Measurements from ENCODE around the gene FCSK.

Gene FCSK

DNA sequence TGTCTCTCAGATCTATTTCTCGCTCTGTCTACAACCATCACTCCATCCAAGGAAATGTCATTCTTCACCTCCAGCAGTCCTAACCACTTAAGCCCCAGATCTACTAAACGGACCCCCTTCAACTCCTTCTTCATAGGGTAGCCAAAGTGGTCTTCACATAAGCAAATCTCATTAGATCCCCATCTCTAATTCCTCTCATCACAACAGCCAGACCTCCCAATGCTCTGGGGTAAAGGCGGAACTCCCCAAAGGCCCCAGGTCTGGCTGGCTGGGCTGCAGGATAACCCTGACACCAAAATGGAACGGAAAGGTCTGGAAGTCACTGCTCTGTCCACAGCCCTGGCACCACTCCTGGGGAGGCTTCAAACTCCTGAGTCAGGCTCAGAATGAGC is 26.6 kb upstream of the FCSK start:
- H3K9me3 ChIP-seq (ENCODE audit: insufficient read depth, low read length), result no peaks in the 10 kb centered on the region
- H3K27me3 ChIP-seq (ENCODE audit: low read length), result no peaks in the 10 kb centered on the region
- peak overlapping the region; percentile 29 for H3K4me2 ChIP-seq (ENCODE audit: low read depth, low read length, poor library complexity, severe bottlenecking)
- H3K36me3 ChIP-seq (ENCODE audit: low read length), result no peaks in the 10 kb centered on the region
- 0 out of 2 replicates have a peak overlapping the region, but pooled peaks have one; percentile 27 for H3K9ac ChIP-seq (ENCODE audit: low read length)
- H3K4me3 ChIP-seq (ENCODE audit: insufficient read depth, low read length, poor library complexity, severe bottlenecking), result no peak overlapping the region
- no peaks in the 10 kb centered on the region for H4K20me1 ChIP-seq (ENCODE audit: low read depth, low read length)
- H2AFZ ChIP-seq (ENCODE audit: low read depth, low read length, severe bottlenecking), result no peak overlapping the region
- peaks cover 34% of the 10 kb centered on the region for H3K79me2 ChIP-seq (ENCODE audit: insufficient read depth, low read length)
- H3K27ac ChIP-seq (ENCODE audit: low read depth, low read length), result peak overlapping the region; percentile 57
- peaks cover 27% of the 10 kb centered on the region for H3F3A ChIP-seq (ENCODE audit: insufficient read depth)
- TF ChIP-seq EZH2phosphoT487 (conservative IDR thresholded peaks at IDR 0.05; ENCODE audit: low read length), result no peak
- TF ChIP-seq, protein P1, sequence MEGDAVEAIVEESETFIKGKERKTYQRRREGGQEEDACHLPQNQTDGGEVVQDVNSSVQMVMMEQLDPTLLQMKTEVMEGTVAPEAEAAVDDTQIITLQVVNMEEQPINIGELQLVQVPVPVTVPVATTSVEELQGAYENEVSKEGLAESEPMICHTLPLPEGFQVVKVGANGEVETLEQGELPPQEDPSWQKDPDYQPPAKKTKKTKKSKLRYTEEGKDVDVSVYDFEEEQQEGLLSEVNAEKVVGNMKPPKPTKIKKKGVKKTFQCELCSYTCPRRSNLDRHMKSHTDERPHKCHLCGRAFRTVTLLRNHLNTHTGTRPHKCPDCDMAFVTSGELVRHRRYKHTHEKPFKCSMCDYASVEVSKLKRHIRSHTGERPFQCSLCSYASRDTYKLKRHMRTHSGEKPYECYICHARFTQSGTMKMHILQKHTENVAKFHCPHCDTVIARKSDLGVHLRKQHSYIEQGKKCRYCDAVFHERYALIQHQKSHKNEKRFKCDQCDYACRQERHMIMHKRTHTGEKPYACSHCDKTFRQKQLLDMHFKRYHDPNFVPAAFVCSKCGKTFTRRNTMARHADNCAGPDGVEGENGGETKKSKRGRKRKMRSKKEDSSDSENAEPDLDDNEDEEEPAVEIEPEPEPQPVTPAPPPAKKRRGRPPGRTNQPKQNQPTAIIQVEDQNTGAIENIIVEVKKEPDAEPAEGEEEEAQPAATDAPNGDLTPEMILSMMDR (IDR thresholded peaks at IDR 0.05; ENCODE audit: insufficient read depth, low read length, poor library complexity, severe bottlenecking), result no peak
- H3K9me2 ChIP-seq (replicated peaks; ENCODE audit: insufficient read depth, low read length), result no peaks in the 10 kb centered on the region

DNA sequence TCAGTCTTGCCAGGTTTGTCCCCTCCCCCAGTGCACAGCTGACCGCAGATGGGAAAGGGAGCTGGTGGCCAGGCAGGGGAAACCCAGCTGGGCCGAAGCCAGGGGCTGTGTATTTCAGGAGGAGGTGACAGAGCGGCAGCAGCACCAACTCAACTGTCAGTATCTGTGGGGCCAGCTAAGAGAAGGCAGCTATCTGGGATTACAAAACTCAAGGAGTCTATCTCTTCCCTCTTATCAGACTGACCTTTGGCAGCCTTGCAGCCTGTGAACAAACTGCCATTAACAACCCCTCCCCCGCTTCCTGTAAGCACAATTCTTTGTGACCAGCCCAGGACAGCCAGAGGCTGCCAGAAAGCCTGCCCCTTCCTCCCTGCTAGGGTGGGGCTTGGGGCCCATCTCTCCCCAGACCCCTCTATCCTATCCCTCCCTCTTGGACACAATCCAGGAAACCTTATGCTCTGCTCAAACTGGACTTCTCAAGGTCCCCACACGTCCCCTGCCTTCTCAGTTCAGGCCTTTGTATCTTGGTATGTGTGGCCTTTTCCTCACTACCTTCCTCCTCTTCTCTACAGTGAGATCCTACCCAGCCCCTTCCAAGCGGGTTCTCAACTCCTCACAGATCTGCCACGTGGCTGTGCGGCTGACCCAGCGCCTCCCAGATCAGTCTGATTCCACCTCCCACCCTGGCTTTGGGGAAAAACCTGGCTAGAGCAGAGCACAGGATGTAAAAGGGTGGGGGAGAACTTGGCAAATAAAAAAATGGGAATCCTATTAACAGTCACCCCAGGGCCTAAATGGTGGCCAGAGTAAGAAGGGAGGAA is 26.0 kb upstream of the FCSK start:
- Histone ChIP-seq H3K9me2 (replicated peaks; ENCODE audit: insufficient read depth, low read length) (no peaks in the 10 kb centered on the region), H3K79me2 (ENCODE audit: insufficient read depth, low read length) (peaks cover 36% of the 10 kb centered on the region), H3K36me3 (ENCODE audit: low read length) (no peaks in the 10 kb centered on the region), H3K9ac (ENCODE audit: low read length) (peak overlapping the region; percentile 27; the same call in 1 of the 2 replicates), H3K9me3 (ENCODE audit: insufficient read depth, low read length) (no peaks in the 10 kb centered on the region), H3K27me3 (ENCODE audit: low read length) (no peaks in the 10 kb centered on the region), H2AFZ (ENCODE audit: low read depth, low read length, severe bottlenecking) (no peak overlapping the region), H3F3A (ENCODE audit: insufficient read depth) (peaks cover 33% of the 10 kb centered on the region), H3K27ac (ENCODE audit: low read depth, low read length) (peak overlapping the region; percentile 57), H4K20me1 (ENCODE audit: low read depth, low read length) (no peaks in the 10 kb centered on the region), H3K4me2 (ENCODE audit: low read depth, low read length, poor library complexity, severe bottlenecking) (peak overlapping the region; percentile 29), H3K4me3 (ENCODE audit: insufficient read depth, low read length, poor library complexity, severe bottlenecking) (no peak overlapping the region)
- no peak for TF ChIP-seq EZH2phosphoT487 (conservative IDR thresholded peaks at IDR 0.05; ENCODE audit: low read length)
- TF ChIP-seq, protein P1 (IDR thresholded peaks at IDR 0.05; ENCODE audit: insufficient read depth, low read length, poor library complexity, severe bottlenecking), result no peak

DNA sequence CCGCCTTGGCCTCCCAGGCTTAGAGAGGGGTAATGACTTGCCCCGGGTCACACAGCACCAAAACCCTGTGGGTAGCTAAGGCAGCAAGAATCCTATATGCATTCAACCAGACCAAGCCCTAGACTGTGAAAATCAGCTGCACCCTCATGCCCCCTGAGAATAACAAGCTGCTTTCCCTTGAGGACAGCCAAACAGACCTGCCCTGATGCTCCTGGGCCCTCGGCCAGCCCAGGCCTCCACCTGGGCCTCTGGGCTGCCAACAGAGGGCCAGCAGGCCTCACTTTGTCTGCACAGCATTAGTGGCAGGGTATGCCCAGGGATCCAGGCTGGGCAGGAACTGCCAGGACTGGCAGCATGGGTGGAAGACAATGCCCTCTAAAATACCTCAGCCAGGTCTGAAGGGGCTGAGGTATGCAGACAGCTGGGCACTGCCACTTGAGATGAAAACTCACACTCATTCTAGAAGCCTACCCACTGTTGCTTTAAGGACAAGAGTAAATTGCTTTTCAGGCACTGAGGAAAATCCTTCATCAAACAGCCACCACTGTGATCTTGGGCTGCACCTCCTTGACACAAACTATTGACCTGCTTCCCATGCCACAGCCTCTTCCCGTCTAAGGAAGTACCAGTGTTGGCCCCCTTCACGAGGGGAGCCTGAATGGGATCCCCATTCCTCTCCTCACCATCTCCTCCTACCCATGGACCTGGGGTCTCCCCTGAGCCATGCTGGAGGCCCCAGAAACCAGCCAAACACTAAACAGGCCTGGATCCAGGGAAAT is 24.3 kb upstream of the FCSK start:
- Histone ChIP-seq H3K36me3 (ENCODE audit: low read length) (no peaks in the 10 kb centered on the region), H3K4me2 (ENCODE audit: low read depth, low read length, poor library complexity, severe bottlenecking) (peak overlapping the region; percentile 33), H3F3A (ENCODE audit: insufficient read depth) (peaks cover 43% of the 10 kb centered on the region), H3K79me2 (ENCODE audit: insufficient read depth, low read length) (peaks cover 40% of the 10 kb centered on the region), H3K27ac (ENCODE audit: low read depth, low read length) (peak overlapping the region; percentile 100), H3K9ac (ENCODE audit: low read length) (peak overlapping the region; percentile 22), H4K20me1 (ENCODE audit: low read depth, low read length) (no peaks in the 10 kb centered on the region), H3K9me3 (ENCODE audit: insufficient read depth, low read length) (no peaks in the 10 kb centered on the region), H3K27me3 (ENCODE audit: low read length) (no peaks in the 10 kb centered on the region), H3K9me2 (replicated peaks; ENCODE audit: insufficient read depth, low read length) (no peaks in the 10 kb centered on the region), H2AFZ (ENCODE audit: low read depth, low read length, severe bottlenecking) (no peak overlapping the region), H3K4me3 (ENCODE audit: insufficient read depth, low read length, poor library complexity, severe bottlenecking) (no peak overlapping the region)
- TF ChIP-seq, protein P1 (IDR thresholded peaks at IDR 0.05; ENCODE audit: insufficient read depth, low read length, poor library complexity, severe bottlenecking), result no peak
- TF ChIP-seq EZH2phosphoT487 (conservative IDR thresholded peaks at IDR 0.05; ENCODE audit: low read length), result no peak

Data from SU-DHL-6 (cell line).